NCI-H2081 (cell line): ENCODE results near the gene PRR5L.
A peak's percentile ranks its signal among the peaks of the same experiment; 100 is the strongest.

Experiments used
- DNase-seq, 2 experiments: peaks; one replicate each; lab custom pipeline; 2025; lab: John Stamatoyannopoulos, UW

Gene PRR5L

DNA sequence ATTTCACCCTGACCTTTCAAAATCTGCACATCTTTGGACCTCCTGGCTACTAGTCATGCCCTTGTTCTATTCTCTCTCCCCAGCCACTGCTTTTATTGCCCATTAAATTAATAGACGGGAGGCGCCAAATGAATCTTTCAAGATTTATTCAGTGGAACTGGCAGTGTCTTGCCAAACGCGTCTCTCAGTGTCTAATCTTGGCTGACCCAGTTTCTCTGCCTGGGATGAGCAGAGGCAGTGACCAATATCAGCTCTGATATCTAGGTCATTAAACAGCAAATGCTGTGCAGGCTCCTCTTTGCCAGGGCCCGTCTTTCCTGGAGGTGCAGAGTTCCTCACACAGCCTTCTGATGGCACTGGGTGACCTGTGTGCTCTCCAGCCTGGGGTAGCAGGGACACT is 140.0 kb downstream of the PRR5L start:
- DNase-seq = no peak

DNA sequence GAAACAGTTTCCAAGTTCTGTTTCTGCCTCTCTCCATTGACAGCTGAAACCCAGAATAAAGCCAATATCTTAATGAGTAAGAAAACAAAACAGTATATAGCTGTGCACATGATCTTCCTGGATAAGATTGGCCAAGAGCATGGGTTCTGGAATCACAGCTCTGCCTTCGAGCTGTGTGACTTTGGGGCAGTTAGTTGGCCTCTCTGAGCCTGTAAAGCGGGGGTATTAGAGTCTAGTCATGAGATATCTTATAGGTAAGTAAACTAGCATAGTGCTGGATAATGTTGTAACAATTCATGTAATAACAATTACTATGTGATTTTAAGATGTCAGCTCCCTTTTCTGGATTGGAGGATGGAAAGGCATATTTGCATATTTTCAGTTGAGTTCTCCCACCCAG is 140.5 kb downstream of the PRR5L start:
- DNase-seq = no peak

DNA sequence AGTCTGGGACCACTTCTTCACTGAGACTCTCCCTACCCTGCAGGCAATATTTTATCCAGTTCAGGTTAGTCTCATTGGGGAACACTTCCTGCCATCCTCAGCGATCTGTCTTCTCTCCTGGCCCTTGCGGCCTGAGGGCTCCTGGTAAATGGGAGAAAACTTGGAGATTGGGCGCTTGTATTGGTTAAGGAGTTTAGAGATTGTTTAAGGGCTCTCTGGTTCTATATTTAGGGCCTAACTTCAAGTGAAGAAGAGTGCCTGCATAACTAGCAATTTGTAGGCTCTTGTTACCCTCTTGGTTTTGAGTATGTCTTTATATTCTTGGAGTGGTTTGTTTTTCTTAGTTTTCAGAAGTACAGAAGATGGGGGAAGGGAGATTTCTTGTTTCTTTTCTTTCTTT is 141.3 kb downstream of the PRR5L start:
- no peak for DNase-seq

GRCh38 chr11:36438126-36438525 is 142.0 kb downstream of the PRR5L start:
- DNase-seq = no peak

DNA sequence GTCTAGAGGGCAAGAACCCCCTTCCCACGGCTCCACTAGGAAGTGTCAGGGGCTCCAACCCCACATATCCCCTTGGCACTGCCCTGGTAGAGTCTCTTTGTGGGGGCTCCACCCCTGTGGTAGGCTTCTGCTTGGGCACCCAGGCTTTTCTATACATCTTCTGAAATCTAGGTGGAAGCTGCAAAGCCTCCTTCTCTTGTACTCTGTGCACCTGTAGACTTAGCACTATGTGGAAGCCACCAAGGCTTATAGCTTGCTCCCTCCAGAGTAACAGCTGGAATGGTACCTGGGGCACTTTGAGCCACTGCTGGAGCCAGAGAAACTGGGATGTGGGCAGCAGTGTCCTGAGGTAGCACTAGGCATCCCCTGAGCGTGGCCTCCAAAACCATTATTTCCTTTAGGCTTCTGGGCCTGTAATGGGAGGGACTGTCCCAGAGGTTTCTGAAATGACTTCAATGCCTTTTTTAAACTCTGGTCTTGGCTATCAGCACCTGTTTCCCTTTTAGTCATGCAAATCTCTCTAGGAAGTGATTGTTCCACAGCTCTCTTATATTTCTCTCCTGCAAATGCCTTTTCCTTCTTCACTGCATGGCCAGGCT is 145.6 kb downstream of the PRR5L start:
- DNase-seq = no peak

- DNase-seq = no peak
Observed at GRCh38 chr11:36443661-36444060, 147.6 kb downstream of the PRR5L start.

DNA sequence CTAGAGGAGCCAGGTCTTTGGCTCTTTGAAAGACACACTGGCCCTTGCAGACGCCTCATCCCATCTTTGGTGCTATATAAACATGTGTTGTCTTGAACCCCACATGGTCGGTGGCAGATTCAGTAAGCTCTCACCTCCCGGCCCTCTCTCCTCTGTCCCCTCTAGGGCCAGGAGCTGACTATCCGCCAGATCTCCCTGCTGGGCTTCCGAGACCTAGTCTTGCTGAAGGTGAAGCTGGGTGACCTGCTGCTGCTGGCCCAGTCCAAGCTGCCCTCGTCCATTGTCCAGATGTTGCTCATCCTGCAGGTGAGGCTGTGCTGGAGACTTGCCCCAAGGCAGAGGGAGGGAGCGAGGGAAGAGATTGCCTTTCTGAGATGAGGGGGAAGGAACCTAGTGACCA is 150.0 kb downstream of the PRR5L start:
- no peak for DNase-seq

- no peak for DNase-seq
Observed at GRCh38 chr11:36447514-36447913, 151.4 kb downstream of the PRR5L start.

- no peak for DNase-seq
Observed at GRCh38 chr11:36447947-36448346, 151.9 kb downstream of the PRR5L start.

- DNase-seq = no peak
Observed at GRCh38 chr11:36449561-36450096, 153.5 kb downstream of the PRR5L start.

DNA sequence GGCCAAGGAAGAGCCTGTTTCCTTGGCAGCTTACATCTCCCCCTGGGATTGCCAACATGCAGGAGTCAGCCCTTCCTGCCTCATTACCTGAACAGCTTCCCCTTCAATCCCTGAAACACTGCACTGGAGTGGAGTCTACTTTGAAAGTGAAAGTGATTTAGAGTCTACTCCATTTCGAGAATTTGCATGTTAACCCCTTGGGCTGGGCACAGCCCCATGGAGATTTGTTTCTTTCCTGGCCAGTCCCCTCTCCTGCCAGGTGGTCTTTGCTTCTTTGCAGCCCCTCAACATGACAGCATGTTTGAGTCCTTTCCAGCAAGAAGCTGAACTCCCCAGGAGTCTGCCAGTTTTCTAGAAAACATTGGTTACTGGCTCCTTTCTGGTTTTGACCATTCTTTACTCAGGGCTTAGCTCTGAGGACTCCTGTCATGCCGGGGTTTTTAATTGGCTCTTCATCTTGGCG is 154.1 kb downstream of the PRR5L start:
- no peak for DNase-seq

GRCh38 chr11:36451045-36451444 is 155.0 kb downstream of the PRR5L start:
- DNase-seq = no peak

- DNase-seq = no peak
Observed at GRCh38 chr11:36451681-36452080, 155.6 kb downstream of the PRR5L start.

DNA sequence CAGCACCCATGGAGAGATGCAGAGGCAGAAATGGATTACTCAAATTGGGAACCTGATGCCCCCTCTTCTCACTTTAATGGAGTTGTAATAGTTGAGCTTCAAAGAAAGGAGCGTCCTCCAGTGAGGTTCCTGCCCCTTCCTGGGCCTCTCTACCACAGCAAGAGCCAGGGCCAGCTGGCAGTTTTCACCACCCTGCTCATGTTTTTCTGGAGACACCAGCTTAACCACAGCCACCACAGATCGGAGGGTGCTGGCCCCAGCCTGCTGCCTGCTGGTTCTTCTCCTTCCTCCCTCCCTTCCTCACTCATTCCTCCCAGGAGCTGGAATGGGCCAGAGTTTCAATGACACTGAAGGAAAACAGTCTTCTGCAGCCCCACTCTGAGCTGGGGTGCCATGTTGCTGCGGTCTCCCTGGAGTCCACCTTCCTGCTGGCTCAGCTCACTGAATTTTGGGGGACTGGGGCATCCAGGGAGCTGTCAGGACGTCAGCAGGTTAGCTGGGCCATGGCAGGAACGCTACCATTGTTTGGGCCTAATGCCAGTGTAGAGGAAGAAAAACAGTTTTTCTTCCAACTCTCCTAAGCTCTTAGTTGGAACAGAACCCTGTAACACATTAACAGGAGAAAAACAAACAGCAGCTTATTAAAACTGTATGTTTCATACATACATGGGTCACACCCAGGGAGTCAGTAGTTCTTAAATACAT is 156.3 kb downstream of the PRR5L start:
- DNase-seq = no peak

DNA sequence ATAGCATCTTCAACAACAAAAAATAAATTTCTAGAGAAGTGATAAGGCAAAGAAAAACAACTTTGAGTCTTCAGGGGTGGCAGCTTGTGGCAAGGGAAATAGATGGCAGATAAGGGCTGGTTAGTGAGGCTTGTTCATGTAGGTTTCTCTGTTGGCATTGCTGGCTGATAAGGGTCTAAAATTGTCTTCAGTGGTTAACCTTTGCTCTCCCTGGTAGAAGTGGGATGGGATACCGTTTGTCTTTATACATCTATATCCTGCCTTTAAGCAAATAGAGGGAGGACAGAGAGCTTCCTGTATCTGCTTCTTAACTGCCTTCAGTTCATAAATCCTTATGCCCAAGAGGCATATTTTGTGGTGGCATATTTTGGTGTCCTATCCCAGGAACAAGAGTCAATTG is 156.9 kb downstream of the PRR5L start:
- no peak for DNase-seq

- no peak for DNase-seq
Observed at GRCh38 chr11:36453678-36454077, 157.6 kb downstream of the PRR5L start.

GRCh38 chr11:36454551-36454940 is 158.5 kb downstream of the PRR5L start:
- no peak for DNase-seq

GRCh38 chr11:36454941-36455631 is 159.0 kb downstream of the PRR5L start:
- peak in 1 of 2 experiments; percentile 41 for DNase-seq

DNA sequence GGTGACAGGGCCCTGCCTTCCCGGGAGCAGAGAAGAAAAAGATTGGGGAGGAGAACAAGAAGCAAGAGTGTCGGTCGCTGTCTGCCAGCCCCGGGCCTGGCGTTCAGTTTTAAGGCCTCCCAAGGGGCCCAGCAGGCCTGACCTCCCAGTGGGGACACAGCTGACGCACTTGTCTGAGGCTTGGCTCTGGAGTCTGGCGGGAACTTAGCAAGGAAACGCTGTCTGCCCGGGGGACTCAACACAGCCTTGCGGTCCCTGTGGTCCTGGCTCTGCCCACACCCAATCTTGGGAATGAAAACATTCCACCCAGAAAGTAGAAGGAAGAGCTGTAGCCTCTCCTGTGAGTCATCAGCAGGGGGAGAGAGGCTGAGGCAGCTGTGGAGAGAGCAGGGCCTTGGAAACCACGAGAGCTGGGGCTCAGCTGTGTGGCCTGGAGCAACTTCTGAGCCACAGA is 159.6 kb downstream of the PRR5L start:
- DNase-seq = no peak

GRCh38 chr11:36456156-36456555 is 160.1 kb downstream of the PRR5L start:
- no peak for DNase-seq

DNA sequence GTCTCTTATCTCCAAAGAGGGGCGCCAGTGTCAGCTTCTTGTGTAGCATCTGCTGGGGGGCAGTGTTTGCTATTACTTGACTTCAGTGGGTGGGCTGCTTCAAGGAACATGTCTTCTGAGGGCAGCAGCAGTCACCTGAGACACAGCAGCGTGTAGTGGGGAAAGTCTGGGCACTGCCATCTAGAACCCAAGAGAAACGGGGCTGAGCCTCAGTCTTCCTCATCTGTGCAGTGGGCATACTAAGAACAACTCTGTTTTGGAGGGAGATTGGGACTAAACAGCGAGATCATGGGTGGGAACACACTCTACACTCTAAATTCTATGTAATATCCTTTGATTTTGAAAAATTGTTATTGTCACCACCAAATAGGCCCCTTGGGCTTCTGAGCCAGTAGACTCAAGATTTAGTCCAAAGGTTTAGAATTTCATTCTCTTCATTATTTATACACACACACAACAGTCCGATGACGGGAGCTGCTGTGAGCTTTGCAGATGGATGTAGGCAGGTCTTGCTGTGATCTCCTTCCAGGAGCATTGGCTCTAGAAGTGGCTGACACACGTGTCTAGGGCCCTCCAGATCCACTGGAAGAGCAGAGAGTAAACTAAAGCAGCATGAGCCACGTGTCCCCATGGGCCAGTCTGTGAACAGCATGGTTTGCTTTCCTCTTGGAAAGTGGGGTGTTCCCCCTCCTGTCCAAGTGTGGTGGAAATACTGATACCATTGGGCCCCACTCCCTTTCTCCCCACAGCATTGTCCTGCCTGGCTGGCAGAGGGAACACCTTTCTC is 162.2 kb downstream of the PRR5L start:
- DNase-seq = no peak

DNA sequence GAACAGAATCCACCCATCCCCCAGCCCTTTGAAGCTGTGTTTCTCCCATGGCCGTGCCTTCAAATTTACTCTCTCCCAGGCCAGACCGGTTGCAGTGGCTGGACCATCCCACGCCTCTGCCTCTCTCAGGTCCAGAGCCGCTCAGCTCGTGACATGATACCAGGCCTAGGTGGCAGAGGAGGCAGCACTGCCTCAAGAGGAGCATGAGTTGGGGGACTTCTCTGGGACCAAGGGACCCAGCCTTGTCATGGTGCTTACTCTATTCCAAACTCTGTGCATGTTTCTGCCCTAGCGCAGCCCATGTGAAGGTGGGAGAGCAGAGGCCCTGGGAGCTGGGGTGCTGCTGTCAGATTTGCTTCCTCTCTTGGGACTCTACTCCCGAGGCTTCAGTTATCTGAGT is 163.0 kb downstream of the PRR5L start:
- DNase-seq = no peak
